ENCODE results near the gene IRAK1. TPM values are rescaled to one million over a fixed set of nuclear protein-coding genes. Genes with fewer than 3 reads are reported as not detected.
"Not testable (repeated sequence)": the region's sequence is repeated elsewhere in the genome, so short reads cannot be mapped to it uniquely, and the experiment has no call there.

Gene IRAK1
- total RNA-seq, 2 experiments from 2014 or later = 118 to 122 TPM

- no peaks in the 10 kb centered on the region for H3K9me3 Mint-ChIP-seq
- H3K4me3 Mint-ChIP-seq = no peak overlapping the region
- H3K27ac Mint-ChIP-seq = no peak overlapping the region
- DNase-seq = no peak
- ChIA-PET POLR2A (no interaction called here), CTCF (no interaction called here)
- peaks cover 5% of the 10 kb centered on the region for H3K4me1 Mint-ChIP-seq
- H3K27me3 Mint-ChIP-seq = no peaks in the 10 kb centered on the region
- no peaks in the 10 kb centered on the region for H3K36me3 Mint-ChIP-seq (ENCODE audit: low read depth)
Observed at GRCh38 chrX:153995504-153995903, 24.2 kb downstream of the IRAK1 start.

DNA sequence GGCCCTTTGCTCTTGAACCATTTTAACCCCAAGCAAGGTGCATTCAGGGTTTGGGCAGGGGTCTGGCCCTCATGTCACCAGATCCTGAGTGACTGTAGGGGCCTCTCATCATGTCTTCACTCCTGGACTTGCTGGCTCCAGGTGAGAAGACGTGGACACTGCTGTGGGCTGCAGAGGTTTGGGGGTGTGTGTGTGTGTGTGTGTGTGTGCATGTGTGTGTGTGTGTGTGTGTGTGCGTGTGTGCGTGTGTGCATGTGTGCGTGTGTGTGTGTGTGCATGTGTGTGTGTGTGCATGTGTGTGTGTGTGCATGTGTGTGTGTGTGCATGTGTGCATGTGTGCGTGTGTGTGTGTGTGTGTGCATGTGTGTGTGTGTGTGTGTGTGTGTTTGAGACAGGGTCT, 25.3 kb downstream of the IRAK1 start:
- POLR2A ChIA-PET = not testable (repeated sequence)

GRCh38 chrX:153993978-153994377, 25.7 kb downstream of the IRAK1 start:
- ChIA-PET POLR2A (no interaction called here), CTCF (no interaction called here)
- Mint-ChIP-seq H3K27ac (no peak overlapping the region), H3K4me1 (peaks cover 18% of the 10 kb centered on the region), H3K9me3 (no peaks in the 10 kb centered on the region), H3K4me3 (no peak overlapping the region), H3K27me3 (no peaks in the 10 kb centered on the region), H3K36me3 (ENCODE audit: low read depth) (no peaks in the 10 kb centered on the region)
- no peak for DNase-seq

More for the DNA sequence above, 25.3 kb downstream of the IRAK1 start:
- peaks cover 15% of the 10 kb centered on the region for H3K4me1 Mint-ChIP-seq
- CTCF ChIA-PET; H3K27ac Mint-ChIP-seq; H3K4me3 Mint-ChIP-seq; DNase-seq; H3K36me3 Mint-ChIP-seq (ENCODE audit: low read depth); H3K27me3 Mint-ChIP-seq; H3K9me3 Mint-ChIP-seq: not testable (repeated sequence)

DNA sequence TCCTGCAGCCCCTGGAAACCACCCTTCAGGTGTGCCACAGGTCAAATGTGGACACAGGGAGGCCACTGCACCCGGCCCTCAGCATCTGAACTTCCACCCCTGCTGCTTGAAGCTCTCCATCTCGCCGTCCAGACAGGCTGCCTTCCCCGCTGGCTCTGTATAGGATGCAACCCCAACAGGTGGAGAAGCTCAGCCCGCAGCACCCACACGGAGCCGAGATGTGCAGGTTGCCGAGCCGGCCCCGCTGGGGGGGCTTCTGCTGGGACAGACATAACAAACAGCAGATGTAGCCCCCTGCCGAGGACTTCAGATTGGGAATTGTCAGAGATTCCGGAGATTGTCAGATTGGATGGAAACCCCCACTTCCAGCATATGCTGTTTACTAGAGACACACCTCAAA, 26.6 kb downstream of the IRAK1 start:
- Mint-ChIP-seq H3K27ac (no peak overlapping the region), H3K4me1 (peaks cover 18% of the 10 kb centered on the region), H3K9me3 (no peaks in the 10 kb centered on the region), H3K27me3 (no peaks in the 10 kb centered on the region), H3K4me3 (no peak overlapping the region), H3K36me3 (ENCODE audit: low read depth) (no peaks in the 10 kb centered on the region)
- DNase-seq = no peak
- POLR2A ChIA-PET = interaction anchor here (1.4 kb wide), 1 partner anchor 9 kb away, joined by 4 read pairs; no protein-coding TSS in a partner anchor
- CTCF ChIA-PET = no interaction called here

- H3K9me3 Mint-ChIP-seq = no peaks in the 10 kb centered on the region
- H3K4me1 Mint-ChIP-seq = peaks cover 18% of the 10 kb centered on the region
- ChIA-PET POLR2A (interaction anchor here (1.4 kb wide), 1 partner anchor 9 kb away, joined by 4 read pairs; no protein-coding TSS in a partner anchor), CTCF (no interaction called here)
- no peak overlapping the region for H3K27ac Mint-ChIP-seq
- no peak overlapping the region for H3K4me3 Mint-ChIP-seq
- no peak for DNase-seq
- H3K36me3 Mint-ChIP-seq (ENCODE audit: low read depth) = no peaks in the 10 kb centered on the region
- no peaks in the 10 kb centered on the region for H3K27me3 Mint-ChIP-seq
Observed at GRCh38 chrX:153992180-153992579, 27.5 kb downstream of the IRAK1 start.

GRCh38 chrX:153991013-153991580, 28.6 kb downstream of the IRAK1 start:
- peaks cover 23% of the 10 kb centered on the region for H3K4me1 Mint-ChIP-seq
- H3K27me3 Mint-ChIP-seq = no peaks in the 10 kb centered on the region
- H3K4me3 Mint-ChIP-seq = no peak overlapping the region
- no peaks in the 10 kb centered on the region for H3K36me3 Mint-ChIP-seq (ENCODE audit: low read depth)
- POLR2A ChIA-PET = no interaction called here
- peak overlapping the region; percentile 47 for H3K27ac Mint-ChIP-seq
- DNase-seq = no peak
- H3K9me3 Mint-ChIP-seq = no peaks in the 10 kb centered on the region
- CTCF ChIA-PET = interaction anchor here (1.0 kb wide), 1 partner anchor 22 kb away, joined by 3 read pairs; no protein-coding TSS in a partner anchor

- no peak for DNase-seq
- POLR2A ChIA-PET = interaction anchor here (0.8 to 1.8 kb wide), 7 partner anchors 9 to 500 kb away, joined by 3 to 10 read pairs (median 4); partner anchors contain the start of gene TMEM187
- peak overlapping the region; percentile 72 for H3K27ac Mint-ChIP-seq
- no peaks in the 10 kb centered on the region for H3K27me3 Mint-ChIP-seq
- no peaks in the 10 kb centered on the region for H3K9me3 Mint-ChIP-seq
- CTCF ChIA-PET = interaction anchor here (1.0 to 1.4 kb wide), 2 partner anchors 23 to 24 kb away, joined by 3 to 5 read pairs; no protein-coding TSS in a partner anchor
- peaks cover 27% of the 10 kb centered on the region for H3K4me1 Mint-ChIP-seq
- H3K4me3 Mint-ChIP-seq = peak overlapping the region; percentile 24
- no peaks in the 10 kb centered on the region for H3K36me3 Mint-ChIP-seq (ENCODE audit: low read depth)
Observed at GRCh38 chrX:153989973-153990655, 29.6 kb downstream of the IRAK1 start.

GRCh38 chrX:153988493-153988892, 31.2 kb downstream of the IRAK1 start:
- Mint-ChIP-seq H3K27me3 (no peaks in the 10 kb centered on the region), H3K4me3 (no peak overlapping the region), H3K36me3 (ENCODE audit: low read depth) (peaks cover 4% of the 10 kb centered on the region), H3K4me1 (peaks cover 43% of the 10 kb centered on the region), H3K9me3 (no peaks in the 10 kb centered on the region), H3K27ac (peak overlapping the region; percentile 35)
- ChIA-PET CTCF (no interaction called here), POLR2A (no interaction called here)
- no peak for DNase-seq

GRCh38 chrX:153984351-153985178, 35.1 kb downstream of the IRAK1 start:
- Mint-ChIP-seq H3K4me1 (peaks cover 64% of the 10 kb centered on the region), H3K4me3 (peak overlapping the region; percentile 76), H3K27me3 (no peaks in the 10 kb centered on the region), H3K36me3 (ENCODE audit: low read depth) (peaks cover 19% of the 10 kb centered on the region), H3K27ac (peak overlapping the region; percentile 93), H3K9me3 (no peaks in the 10 kb centered on the region)
- CTCF ChIA-PET = interaction anchor here (0.6 kb wide), 1 partner anchor 260 kb away, joined by 3 read pairs; the partner anchor contains the start of gene BCAP31
- DNase-seq = no peak
- POLR2A ChIA-PET = interaction anchor here (0.6 to 3.8 kb wide), 6 partner anchors 8 to 36 kb away, joined by 3 to 70 read pairs (median 4); partner anchors contain the start of genes HCFC1 and TMEM187

GRCh38 chrX:153983321-153983801, 36.3 kb downstream of the IRAK1 start:
- Mint-ChIP-seq H3K9me3 (no peaks in the 10 kb centered on the region), H3K36me3 (ENCODE audit: low read depth) (peaks cover 19% of the 10 kb centered on the region), H3K27me3 (no peaks in the 10 kb centered on the region), H3K27ac (peak overlapping the region; percentile 93), H3K4me3 (peak overlapping the region; percentile 13), H3K4me1 (peaks cover 60% of the 10 kb centered on the region)
- ChIA-PET CTCF (no interaction called here), POLR2A (interaction anchor here (3.4 to 3.8 kb wide), 2 partner anchors 11 kb away, joined by 64 to 70 read pairs; partner anchors contain the start of genes HCFC1 and TMEM187)
- no peak for DNase-seq

DNA sequence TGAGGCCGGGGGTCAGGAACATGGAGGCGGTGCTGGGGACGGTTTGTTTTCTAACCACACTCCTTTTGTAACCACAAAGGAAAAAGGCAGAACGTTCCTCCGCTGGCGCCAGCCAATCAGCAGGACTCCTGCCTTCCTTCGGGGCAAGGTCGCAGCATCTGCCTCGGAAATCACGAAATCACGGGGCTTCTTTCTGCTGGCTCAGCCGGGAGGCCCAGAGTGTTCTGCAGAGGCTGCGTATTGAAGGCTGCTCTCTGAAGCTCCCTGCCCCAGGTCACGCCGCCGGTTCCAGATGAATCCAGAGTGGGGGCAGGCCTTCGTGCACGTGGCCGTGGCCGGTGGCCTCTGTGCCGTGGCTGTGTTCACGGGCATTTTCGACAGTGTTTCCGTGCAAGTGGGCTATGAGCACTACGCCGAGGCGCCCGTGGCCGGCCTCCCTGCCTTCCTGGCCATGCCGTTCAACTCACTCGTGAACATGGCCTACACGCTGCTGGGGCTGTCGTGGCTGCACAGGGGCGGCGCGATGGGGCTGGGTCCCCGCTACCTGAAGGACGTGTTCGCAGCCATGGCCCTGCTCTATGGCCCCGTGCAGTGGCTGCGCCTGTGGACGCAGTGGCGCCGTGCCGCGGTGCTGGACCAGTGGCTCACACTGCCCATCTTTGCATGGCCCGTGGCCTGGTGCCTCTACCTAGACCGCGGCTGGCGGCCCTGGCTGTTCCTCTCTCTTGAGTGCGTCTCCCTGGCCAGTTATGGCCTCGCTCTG, 37.8 kb downstream of the IRAK1 start:
- Mint-ChIP-seq H3K9me3 (no peaks in the 10 kb centered on the region), H3K27me3 (no peaks in the 10 kb centered on the region), H3K36me3 (ENCODE audit: low read depth) (peaks cover 19% of the 10 kb centered on the region), H3K4me1 (peaks cover 57% of the 10 kb centered on the region), H3K27ac (peak overlapping the region; percentile 93), H3K4me3 (peak overlapping the region; percentile 69)
- CTCF ChIA-PET = interaction anchor here (1.0 to 1.7 kb wide), 5 partner anchors 11 to 545 kb away, joined by 3 to 9 read pairs (median 6); partner anchors contain the start of gene HCFC1
- peak; percentile 83 for DNase-seq
- POLR2A ChIA-PET = interaction anchor here (0.6 to 3.4 kb wide), 10 partner anchors 8 to 390 kb away, joined by 3 to 64 read pairs (median 9); partner anchors contain the start of genes ARHGAP4, HCFC1, IRAK1 and TMEM187

GRCh38 chrX:153981231-153981630, 38.5 kb downstream of the IRAK1 start:
- DNase-seq = no peak
- ChIA-PET POLR2A (interaction anchor here (1.0 to 3.4 kb wide), 9 partner anchors 9 to 391 kb away, joined by 3 to 64 read pairs (median 10); partner anchors contain the start of genes ARHGAP4, HCFC1, IRAK1 and TMEM187), CTCF (interaction anchor here (1.0 to 1.7 kb wide), 5 partner anchors 10 to 546 kb away, joined by 3 to 9 read pairs (median 6); partner anchors contain the start of gene HCFC1)
- H3K27me3 Mint-ChIP-seq = no peaks in the 10 kb centered on the region
- no peaks in the 10 kb centered on the region for H3K9me3 Mint-ChIP-seq
- peak overlapping the region; percentile 93 for H3K27ac Mint-ChIP-seq
- H3K4me3 Mint-ChIP-seq = peak overlapping the region; percentile 69
- H3K36me3 Mint-ChIP-seq (ENCODE audit: low read depth) = peaks cover 19% of the 10 kb centered on the region
- H3K4me1 Mint-ChIP-seq = peaks cover 55% of the 10 kb centered on the region
